Gastrocnemius medialis (tissue), 4 donors: ENCODE measurements around the gene HBS1L.

Source experiments
- POLR2A ChIP-seq, 2 donors: fragments of 450-650 bp; IDR thresholded peaks; one replicate each; pipeline ENCODE4 v1.6.1; 2017; ENCODE audit warnings: antibody characterized with exemption in 2 of 2, mild to moderate bottlenecking in 2 of 2, moderate library complexity in 2 of 2
- TF ChIP-seq, protein P1 (sequence below), 5 experiments: fragments of 450-650 bp in 3 of 5; fragments of 200-600 bp in 2 of 5; sonication (generic) in 2 of 5; IDR thresholded peaks in 4 of 5; conservative IDR thresholded peaks in 1 of 5; 1 replicate in 4 of 5; 2 replicates in 1 of 5; pipeline ENCODE4 v1.5.1; 2016 to 2019; ENCODE audit warnings: antibody characterized with exemption in 5 of 5, mild to moderate bottlenecking in 3 of 5, moderate library complexity in 3 of 5

- TF ChIP-seq, protein P1, sequence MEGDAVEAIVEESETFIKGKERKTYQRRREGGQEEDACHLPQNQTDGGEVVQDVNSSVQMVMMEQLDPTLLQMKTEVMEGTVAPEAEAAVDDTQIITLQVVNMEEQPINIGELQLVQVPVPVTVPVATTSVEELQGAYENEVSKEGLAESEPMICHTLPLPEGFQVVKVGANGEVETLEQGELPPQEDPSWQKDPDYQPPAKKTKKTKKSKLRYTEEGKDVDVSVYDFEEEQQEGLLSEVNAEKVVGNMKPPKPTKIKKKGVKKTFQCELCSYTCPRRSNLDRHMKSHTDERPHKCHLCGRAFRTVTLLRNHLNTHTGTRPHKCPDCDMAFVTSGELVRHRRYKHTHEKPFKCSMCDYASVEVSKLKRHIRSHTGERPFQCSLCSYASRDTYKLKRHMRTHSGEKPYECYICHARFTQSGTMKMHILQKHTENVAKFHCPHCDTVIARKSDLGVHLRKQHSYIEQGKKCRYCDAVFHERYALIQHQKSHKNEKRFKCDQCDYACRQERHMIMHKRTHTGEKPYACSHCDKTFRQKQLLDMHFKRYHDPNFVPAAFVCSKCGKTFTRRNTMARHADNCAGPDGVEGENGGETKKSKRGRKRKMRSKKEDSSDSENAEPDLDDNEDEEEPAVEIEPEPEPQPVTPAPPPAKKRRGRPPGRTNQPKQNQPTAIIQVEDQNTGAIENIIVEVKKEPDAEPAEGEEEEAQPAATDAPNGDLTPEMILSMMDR (IDR thresholded peaks at IDR 0.05 in 4 of 5, conservative IDR thresholded peaks at IDR 0.05 in 1 of 5), result no peak
- TF ChIP-seq POLR2A (IDR thresholded peaks at IDR 0.05), result no peak
Measured at GRCh38 chr6:135073756-135074393, 19.3 kb upstream of the HBS1L start.
